DMS79 (cell line): Measurements from ENCODE around the gene NPIPB9.
"Not testable (repeated sequence)": the region's sequence is repeated elsewhere in the genome, so short reads cannot be mapped to it uniquely, and the experiment has no call there.

Experiments
- DNase-seq: peaks from one replicate; lab custom pipeline; 2025; lab: John Stamatoyannopoulos, UW

The NPIPB9 gene

GRCh38 chr16:28751487-28751886 lies at the start of gene NPIPB9:
NPIPB9 (plus strand) TSS chr16:28751787.
- DNase-seq: not testable (repeated sequence)

GRCh38 chr16:28704246-28704645 lies 47.3 kb upstream of the NPIPB9 start:
- DNase-seq: not testable (repeated sequence)

GRCh38 chr16:28711220-28712083 lies 40.1 kb upstream of the NPIPB9 start, which contains the start of gene EIF3C:
EIF3C (plus strand) TSS chr16:28711464; CDS start chr16:28711687, 223 bp downstream.
- not testable (repeated sequence) for DNase-seq

GRCh38 chr16:28722852-28723650 lies 28.5 kb upstream of the NPIPB9 start:
- not testable (repeated sequence) for DNase-seq

GRCh38 chr16:28731253-28731652 lies 20.3 kb upstream of the NPIPB9 start:
- DNase-seq: not testable (repeated sequence)

- not testable (repeated sequence) for DNase-seq
These were observed 19.0 kb upstream of the NPIPB9 start for GRCh38 chr16:28732455-28733124.

GRCh38 chr16:28739787-28740186 lies 11.8 kb upstream of the NPIPB9 start:
- DNase-seq: not testable (repeated sequence)

- DNase-seq: not testable (repeated sequence)
These were observed 11.0 kb upstream of the NPIPB9 start for GRCh38 chr16:28740631-28741030.

GRCh38 chr16:28741295-28741694 lies 10.3 kb upstream of the NPIPB9 start:
- DNase-seq: not testable (repeated sequence)

GRCh38 chr16:28746618-28747350 lies 4.8 kb upstream of the NPIPB9 start:
- not testable (repeated sequence) for DNase-seq

- DNase-seq: not testable (repeated sequence)
These were observed 1.6 kb upstream of the NPIPB9 start for GRCh38 chr16:28749997-28750465.

GRCh38 chr16:28750469-28751067 lies 1.0 kb upstream of the NPIPB9 start:
- DNase-seq: not testable (repeated sequence)

- not testable (repeated sequence) for DNase-seq
These were observed 30.1 kb downstream of the NPIPB9 start for GRCh38 chr16:28781697-28782096.

GRCh38 chr16:28782357-28782756 lies 30.8 kb downstream of the NPIPB9 start:
- not testable (repeated sequence) for DNase-seq

- DNase-seq: peak; percentile 28
These were observed 50.8 kb downstream of the NPIPB9 start for GRCh38 chr16:28802235-28803019.

GRCh38 chr16:28807445-28808120 lies 56.0 kb downstream of the NPIPB9 start:
- not testable (repeated sequence) for DNase-seq

GRCh38 chr16:28820016-28820415 lies 68.4 kb downstream of the NPIPB9 start:
- no peak for DNase-seq

GRCh38 chr16:28820546-28820945 lies 69.0 kb downstream of the NPIPB9 start:
- DNase-seq: not testable (repeated sequence)

- DNase-seq: no peak
These were observed 70.4 kb downstream of the NPIPB9 start for GRCh38 chr16:28821874-28822519.
